Endodermal cell (in vitro differentiated cells): ENCODE data around the gene SLC35F1. TPM values are rescaled to one million over a fixed set of nuclear protein-coding genes. Genes with fewer than 3 reads are reported as not detected.

Experiments used
- DNase-seq: peaks from one replicate; pipeline ENCODE4 v3.0.0-alpha.2; 2017
- H3K27ac ChIP-seq: 2 replicates; pipeline ENCODE4 v1.5.1; 2013; ENCODE audit warnings: mild to moderate bottlenecking, low read depth, low read length, moderate library complexity
- H3K27me3 ChIP-seq: 2 replicates; pipeline ENCODE4 v1.6.1; 2013; ENCODE audit warnings: mild to moderate bottlenecking, low read length, moderate library complexity; ENCODE audit not compliant: insufficient read depth, control insufficient read depth, poor library complexity, severe bottlenecking
- H3K36me3 ChIP-seq: 2 replicates; pipeline ENCODE4 v1.7.0; 2013; ENCODE audit warnings: mild to moderate bottlenecking, low read length, moderate library complexity; ENCODE audit not compliant: control insufficient read depth, insufficient read depth
- H3K4me1 ChIP-seq: one replicate; pipeline ENCODE4 v1.7.0; 2013; ENCODE audit warnings: low read length; ENCODE audit not compliant: control insufficient read depth, insufficient read depth
- H3K4me3 ChIP-seq: 2 replicates; pipeline ENCODE4 v1.5.1; 2013; ENCODE audit warnings: mild to moderate bottlenecking, low read length, moderate library complexity
- H3K9ac ChIP-seq: 2 replicates; pipeline ENCODE4 v1.6.1; 2013; ENCODE audit warnings: mild to moderate bottlenecking, low read length, moderate library complexity; ENCODE audit not compliant: poor library complexity, severe bottlenecking; ENCODE audit errors: extremely low read depth
- H3K9me3 ChIP-seq: 2 replicates; pipeline ENCODE4 v1.6.1; 2013; ENCODE audit warnings: mild to moderate bottlenecking, low read length, moderate library complexity; ENCODE audit not compliant: control insufficient read depth
- H3K27ac Mint-ChIP-seq: 2 replicates; pipeline ENCODE4 v1.8.0; 2020; ENCODE audit warnings: mixed read lengths
- H3K27me3 Mint-ChIP-seq: 2 replicates; pipeline ENCODE4 v1.8.0; 2021; ENCODE audit warnings: mild to moderate bottlenecking, mixed read lengths; ENCODE audit not compliant: insufficient read depth
- H3K36me3 Mint-ChIP-seq: 2 replicates; pipeline ENCODE4 v1.8.0; 2020; ENCODE audit warnings: low read depth, mixed read lengths
- H3K4me1 Mint-ChIP-seq: 2 replicates; pipeline ENCODE4 v1.8.0; 2020; ENCODE audit warnings: mixed read lengths
- H3K4me3 Mint-ChIP-seq: 2 replicates; pipeline ENCODE4 v1.8.0; 2020; ENCODE audit warnings: mild to moderate bottlenecking, moderate library complexity, mixed read lengths
- H3K9me3 Mint-ChIP-seq: 2 replicates; pipeline ENCODE4 v1.8.0; 2020; ENCODE audit warnings: mild to moderate bottlenecking, mixed read lengths
- CTCF ChIP-seq: fragments of 200-600 bp; sonication (generic); conservative IDR thresholded peaks from 2 replicates; pipeline ENCODE4 v1.5.0; 2021; ENCODE audit warnings: antibody characterized with exemption, mild to moderate bottlenecking
- WGBS, 2 experiments: methylation state at CpG; one replicate each; pipeline versions ENCODE4 v1.1.5 to v1.1.7; 2013; ENCODE audit warnings: missing lambda C conversion rate in 2 of 2, mixed read lengths in 1 of 2; ENCODE audit not compliant: insufficient coverage in 1 of 2, insufficient read length in 1 of 2; 5-methylcytosine and 5-hydroxymethylcytosine counted together
- total RNA-seq, 2 donors: library from RNA; stranded (reverse); fragmentation: NEBNext Ultra II Directional in 1 of 2; extraction: Animal tissue kit (Norgen Biotek cat#: 25700) in 1 of 2; gene quantifications; 2 replicates in 1 of 2; 3 replicates in 1 of 2; pipeline ENCODE4 v1.2.1, GENCODE V29; 2021

The SLC35F1 gene
- total RNA-seq, 2 donors from 2014 or later: 6.7 to 12.8 TPM

GRCh38 chr6:118092086-118092485, 185.0 kb downstream of the SLC35F1 start:
- H3K4me3 ChIP-seq: no peak overlapping the region
- H3K9me3 ChIP-seq: peaks cover 29% of the 10 kb centered on the region
- TF ChIP-seq CTCF: no peak
- H3K4me3 Mint-ChIP-seq: no peak overlapping the region
- H3K36me3 ChIP-seq: no peaks in the 10 kb centered on the region
- no peak overlapping the region for H3K27ac ChIP-seq
- DNase-seq: no peak
- no peaks in the 10 kb centered on the region for H3K4me1 Mint-ChIP-seq
- H3K36me3 Mint-ChIP-seq: peaks cover 2% of the 10 kb centered on the region
- H3K9me3 Mint-ChIP-seq: peaks cover 47% of the 10 kb centered on the region
- H3K4me1 ChIP-seq: no peaks in the 10 kb centered on the region
- no peaks in the 10 kb centered on the region for H3K27me3 ChIP-seq
- no peak overlapping the region for H3K27ac Mint-ChIP-seq
- H3K27me3 Mint-ChIP-seq: no peaks in the 10 kb centered on the region
- H3K9ac ChIP-seq: no peak overlapping the region

GRCh38 chr6:118097576-118097975, 190.5 kb downstream of the SLC35F1 start:
- WGBS, 2 experiments: 93 to 100% methylated on average over 1 to 3 of the region's 3 CpGs

GRCh38 chr6:118100717-118101116, 193.7 kb downstream of the SLC35F1 start:
- H3K4me3 Mint-ChIP-seq: no peak overlapping the region
- no peaks in the 10 kb centered on the region for H3K36me3 Mint-ChIP-seq
- 80 to 100% methylated on average over 1 to 2 of the region's 2 CpGs for WGBS, 2 experiments
- peaks cover 21% of the 10 kb centered on the region for H3K9me3 Mint-ChIP-seq
- Histone ChIP-seq H3K27ac (peak overlapping the region; percentile 78), H3K9ac (no peak overlapping the region), H3K27me3 (no peaks in the 10 kb centered on the region), H3K9me3 (peaks cover 7% of the 10 kb centered on the region), H3K4me3 (no peak overlapping the region), H3K4me1 (no peaks in the 10 kb centered on the region), H3K36me3 (no peaks in the 10 kb centered on the region)
- no peak for TF ChIP-seq CTCF
- no peak for DNase-seq
- H3K27ac Mint-ChIP-seq: no peak overlapping the region
- no peaks in the 10 kb centered on the region for H3K4me1 Mint-ChIP-seq
- H3K27me3 Mint-ChIP-seq: no peaks in the 10 kb centered on the region

More at GRCh38 chr6:118097576-118097975, 190.5 kb downstream of the SLC35F1 start:
- Histone ChIP-seq H3K36me3 (no peaks in the 10 kb centered on the region), H3K4me1 (no peaks in the 10 kb centered on the region), H3K9me3 (peaks cover 17% of the 10 kb centered on the region), H3K27ac (no peak overlapping the region), H3K4me3 (no peak overlapping the region), H3K9ac (no peak overlapping the region), H3K27me3 (no peaks in the 10 kb centered on the region)
- Mint-ChIP-seq H3K4me1 (no peaks in the 10 kb centered on the region), H3K9me3 (peaks cover 40% of the 10 kb centered on the region), H3K36me3 (peaks cover 2% of the 10 kb centered on the region), H3K4me3 (no peak overlapping the region), H3K27me3 (no peaks in the 10 kb centered on the region), H3K27ac (no peak overlapping the region)
- TF ChIP-seq CTCF: no peak
- no peak for DNase-seq
